Measurements from ENCODE around the gene MTA2. TPM values are rescaled to one million over a fixed set of nuclear protein-coding genes. Genes with fewer than 3 reads are reported as not detected.
A peak's percentile ranks its signal among the peaks of the same experiment; 100 is the strongest.
"Not testable (repeated sequence)": the region's sequence is repeated elsewhere in the genome, so short reads cannot be mapped to it uniquely, and the experiment has no call there.

MTA2 gene
- total RNA-seq, 4 donors from 2014 or later = 107 to 125 (median 110) TPM

DNA sequence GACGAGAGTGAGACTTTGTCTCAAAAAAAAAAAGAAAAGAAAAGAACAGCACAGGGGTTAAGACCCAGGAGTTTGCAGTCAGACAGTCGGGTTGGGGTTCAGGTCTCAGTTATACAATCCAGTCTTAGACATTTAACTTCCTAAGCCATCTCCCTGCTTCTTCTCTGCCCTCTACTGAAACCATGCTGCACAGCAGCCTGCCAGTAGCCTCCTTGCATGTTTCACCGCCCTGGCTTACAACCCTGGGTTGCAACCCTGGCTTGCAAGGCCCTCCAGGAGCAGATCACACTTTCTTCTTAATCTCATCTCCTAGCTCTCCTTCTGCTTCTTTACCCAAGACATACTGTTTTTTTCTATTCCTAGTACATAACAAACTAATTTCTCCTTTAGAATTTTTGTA lies 26.0 kb upstream of the MTA2 start:
- H3K9me3 ChIP-seq = no peaks in the 10 kb centered on the region
- no peak for DNase-seq (ENCODE audit: low spot score in 2 of 2)
- 85% methylated on average over 3 of the region's 3 CpGs for WGBS
- H3K4me3 ChIP-seq = no peak overlapping the region
- peaks cover under 1% of the 10 kb centered on the region for H3K4me1 ChIP-seq
- peaks cover 82% of the 10 kb centered on the region for H3K36me3 ChIP-seq
- H3K27me3 ChIP-seq = no peaks in the 10 kb centered on the region
- H3K27ac ChIP-seq = no peak overlapping the region
- TF ChIP-seq, protein P1, sequence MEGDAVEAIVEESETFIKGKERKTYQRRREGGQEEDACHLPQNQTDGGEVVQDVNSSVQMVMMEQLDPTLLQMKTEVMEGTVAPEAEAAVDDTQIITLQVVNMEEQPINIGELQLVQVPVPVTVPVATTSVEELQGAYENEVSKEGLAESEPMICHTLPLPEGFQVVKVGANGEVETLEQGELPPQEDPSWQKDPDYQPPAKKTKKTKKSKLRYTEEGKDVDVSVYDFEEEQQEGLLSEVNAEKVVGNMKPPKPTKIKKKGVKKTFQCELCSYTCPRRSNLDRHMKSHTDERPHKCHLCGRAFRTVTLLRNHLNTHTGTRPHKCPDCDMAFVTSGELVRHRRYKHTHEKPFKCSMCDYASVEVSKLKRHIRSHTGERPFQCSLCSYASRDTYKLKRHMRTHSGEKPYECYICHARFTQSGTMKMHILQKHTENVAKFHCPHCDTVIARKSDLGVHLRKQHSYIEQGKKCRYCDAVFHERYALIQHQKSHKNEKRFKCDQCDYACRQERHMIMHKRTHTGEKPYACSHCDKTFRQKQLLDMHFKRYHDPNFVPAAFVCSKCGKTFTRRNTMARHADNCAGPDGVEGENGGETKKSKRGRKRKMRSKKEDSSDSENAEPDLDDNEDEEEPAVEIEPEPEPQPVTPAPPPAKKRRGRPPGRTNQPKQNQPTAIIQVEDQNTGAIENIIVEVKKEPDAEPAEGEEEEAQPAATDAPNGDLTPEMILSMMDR (IDR thresholded peaks at IDR 0.05) = no peak
- TF ChIP-seq POLR2AphosphoS5 (IDR thresholded peaks at IDR 0.05) (no peak), POLR2A (IDR thresholded peaks at IDR 0.05) (no peak), EP300 (IDR thresholded peaks at IDR 0.05) (no peak)

DNA sequence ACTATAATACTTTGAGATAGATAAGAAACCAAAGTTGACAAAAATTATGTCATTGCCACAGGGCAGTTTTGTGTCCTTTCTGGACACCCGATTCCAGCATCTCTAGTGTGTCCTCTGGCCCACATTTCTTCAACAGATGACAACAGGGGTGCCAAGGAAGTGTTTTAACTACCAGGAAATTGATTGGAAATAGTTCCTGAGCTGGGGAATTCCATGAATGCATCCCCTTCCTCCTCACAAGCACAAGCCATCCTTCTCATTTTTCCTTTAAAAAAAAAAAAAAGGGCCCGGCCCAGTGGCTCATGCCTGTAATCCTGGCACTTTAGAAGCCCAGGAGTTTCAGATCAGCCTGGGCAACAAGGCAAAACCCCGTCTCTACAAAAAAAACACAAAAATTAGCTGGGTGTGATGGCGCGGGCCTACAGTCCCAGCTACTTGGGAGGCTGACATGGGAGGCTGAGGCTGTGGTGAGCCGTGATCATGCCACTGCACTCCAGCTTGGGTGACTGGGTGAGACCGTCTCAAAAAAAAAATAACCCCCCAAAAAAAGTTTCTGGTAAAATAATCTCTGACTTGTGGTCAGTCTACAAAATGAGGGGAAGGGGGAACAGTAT lies 20.9 kb upstream of the MTA2 start:
- H3K27me3 ChIP-seq = no peaks in the 10 kb centered on the region
- H3K36me3 ChIP-seq = peaks cover 31% of the 10 kb centered on the region
- 85% methylated on average over 7 of the region's 7 CpGs for WGBS
- peak overlapping the region; percentile 64 for H3K4me3 ChIP-seq
- H3K27ac ChIP-seq = peak overlapping the region; percentile 85
- H3K9me3 ChIP-seq = no peaks in the 10 kb centered on the region
- DNase-seq (ENCODE audit: low spot score in 2 of 2) = no peak
- TF ChIP-seq EP300 (IDR thresholded peaks at IDR 0.05) (no peak), POLR2AphosphoS5 (IDR thresholded peaks at IDR 0.05) (no peak), POLR2A (IDR thresholded peaks at IDR 0.05) (no peak)
- TF ChIP-seq, protein P1 (IDR thresholded peaks at IDR 0.05) = no peak
- H3K4me1 ChIP-seq = peaks cover 35% of the 10 kb centered on the region

DNA sequence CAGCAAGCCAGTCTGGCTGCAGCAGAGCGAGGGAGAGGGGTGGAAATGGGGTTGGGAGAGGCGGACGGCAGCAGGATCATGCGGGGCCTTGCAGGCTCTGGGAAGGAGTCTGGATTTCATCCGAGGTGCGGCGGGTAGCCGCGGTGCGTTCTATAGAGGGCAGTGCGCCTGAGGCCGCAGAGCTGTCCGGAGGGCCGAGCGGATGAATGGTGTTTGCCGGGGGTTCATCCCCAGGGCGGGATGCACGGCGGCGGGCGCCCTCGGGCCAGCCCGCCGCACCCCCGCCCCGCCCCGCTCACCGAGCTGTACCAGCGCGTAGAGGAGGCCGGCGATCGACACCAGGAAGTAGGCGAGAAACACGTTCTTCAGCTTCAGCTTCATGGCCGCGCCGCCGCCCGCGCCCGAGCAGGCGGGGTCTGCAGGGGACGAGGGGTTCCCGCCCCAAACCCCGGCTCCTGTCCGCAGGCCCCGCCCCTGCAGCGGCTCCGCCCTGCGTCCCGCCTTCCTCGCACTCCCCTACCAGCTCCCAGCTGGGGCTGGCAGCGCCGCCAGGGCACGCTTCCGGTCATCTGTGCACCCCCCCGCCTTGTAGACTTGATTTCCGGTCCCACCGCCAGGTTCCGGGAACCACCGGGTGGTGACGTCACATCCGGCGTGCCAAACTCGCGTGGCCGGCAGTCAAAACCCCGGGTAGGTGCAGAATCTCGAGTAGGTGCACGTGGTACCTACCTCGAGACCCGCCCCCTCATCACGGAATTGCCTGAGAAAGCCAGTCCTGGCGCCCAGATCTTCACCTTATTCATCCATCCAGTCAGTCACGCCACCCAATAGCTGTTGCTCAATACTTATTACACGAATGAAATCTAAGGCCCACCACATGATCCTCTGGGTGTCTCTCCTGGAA lies 20.2 kb upstream of the MTA2 start, which contains the start of gene B3GAT3:
TSS of gene B3GAT3 (minus strand) at position 420 of the 904 bp plus-strand sequence. CDS start at position 381, 39 bp downstream.
- WGBS = 2% methylated on average over 28 of the region's 77 CpGs
- no peaks in the 10 kb centered on the region for H3K27me3 ChIP-seq
- no peaks in the 10 kb centered on the region for H3K9me3 ChIP-seq
- TF ChIP-seq EP300 (IDR thresholded peaks at IDR 0.05) (no peak), POLR2AphosphoS5 (IDR thresholded peaks at IDR 0.05) (peak; percentile 53 to 98 (median 79)), POLR2A (IDR thresholded peaks at IDR 0.05) (peak in 1 of 2 donors; percentile 11)
- TF ChIP-seq, protein P1 (IDR thresholded peaks at IDR 0.05) = no peak
- H3K27ac ChIP-seq = peak within 1 kb of the TSS; percentile 85
- peak; percentile 99 for DNase-seq (ENCODE audit: low spot score in 2 of 2)
- H3K4me3 ChIP-seq = peak within 1 kb of the TSS; percentile 64
- H3K4me1 ChIP-seq = peaks cover 35% of the 10 kb centered on the region
- H3K36me3 ChIP-seq = peaks cover 29% of the 10 kb centered on the region

DNA sequence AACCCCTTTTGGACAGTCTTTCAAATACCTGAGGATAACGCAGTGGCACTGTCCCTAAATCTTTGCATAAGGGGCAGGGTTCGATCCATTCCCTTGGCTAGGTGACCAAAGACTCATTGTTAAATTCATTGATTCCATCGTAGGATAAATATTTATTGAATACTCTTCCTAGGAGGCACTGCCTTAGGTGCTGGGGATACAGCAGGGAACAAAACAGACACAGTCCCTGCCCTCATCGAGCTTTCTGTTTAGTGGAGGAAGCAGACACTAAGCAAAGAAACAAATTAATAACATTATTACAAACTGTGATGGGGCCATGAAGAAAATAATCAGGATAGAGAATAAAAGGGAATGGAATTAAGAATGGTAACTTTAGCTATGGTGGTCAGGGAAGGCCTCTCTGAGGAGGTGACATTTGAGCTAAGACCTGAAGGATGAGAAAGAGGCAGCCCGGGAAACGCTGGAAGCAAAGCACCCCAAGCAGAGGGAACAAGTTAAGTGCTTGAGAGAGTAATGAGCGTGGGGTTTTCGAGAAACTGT lies 19.4 kb upstream of the MTA2 start:
- whole genome bisulfite sequencing = 24% methylated on average over 8 of the region's 8 CpGs
- DNase-seq (ENCODE audit: low spot score in 2 of 2) = no peak
- Histone ChIP-seq H3K4me3 (peak overlapping the region; percentile 64), H3K27me3 (no peaks in the 10 kb centered on the region), H3K36me3 (peaks cover 28% of the 10 kb centered on the region), H3K27ac (peak overlapping the region; percentile 85), H3K9me3 (no peaks in the 10 kb centered on the region), H3K4me1 (peaks cover 35% of the 10 kb centered on the region)
- TF ChIP-seq, protein P1 (IDR thresholded peaks at IDR 0.05) = no peak
- no peak for TF ChIP-seq EP300 (IDR thresholded peaks at IDR 0.05)
- no peak for TF ChIP-seq POLR2AphosphoS5 (IDR thresholded peaks at IDR 0.05)
- TF ChIP-seq POLR2A (IDR thresholded peaks at IDR 0.05) = no peak

DNA sequence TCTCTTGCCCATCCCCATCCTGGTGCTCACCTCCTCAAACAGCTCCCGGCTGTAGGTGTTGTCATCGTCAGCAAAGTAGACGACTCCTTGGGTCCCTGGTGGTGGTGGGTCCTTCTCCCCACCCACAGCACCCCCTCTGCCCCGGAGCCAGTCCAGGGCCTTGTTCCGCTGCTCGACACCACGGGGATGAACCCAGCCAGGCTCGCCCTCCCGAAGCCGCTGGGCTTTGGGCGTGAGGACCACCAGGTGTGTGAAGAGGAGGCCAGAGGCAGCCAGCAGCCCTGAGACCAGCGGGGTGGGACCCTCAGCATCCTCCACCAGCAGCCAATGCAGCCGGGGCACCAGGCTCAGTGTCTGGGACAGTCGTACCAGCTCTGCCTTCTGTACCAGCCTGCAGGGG lies 15.3 kb upstream of the MTA2 start:
- H3K4me3 ChIP-seq; H3K9me3 ChIP-seq; DNase-seq (ENCODE audit: low spot score in 2 of 2); H3K27me3 ChIP-seq; H3K27ac ChIP-seq: not testable (repeated sequence)
- Histone ChIP-seq H3K4me1 (peaks cover 52% of the 10 kb centered on the region), H3K36me3 (peaks cover 26% of the 10 kb centered on the region)
- 98% methylated on average over 8 of the region's 14 CpGs for WGBS

Measured in suprapubic skin (tissue), 4 donors.